Ishikawa (cell line): ENCODE results near the gene PCSK7.

Experiments used
- EP300 ChIP-seq: IDR thresholded peaks from 2 replicates; pipeline ENCODE4 v1.6.1; 2012; ENCODE audit warnings: borderline replicate concordance
- TEAD4 ChIP-seq: IDR thresholded peaks from 2 replicates; pipeline ENCODE4 v1.6.1; 2012

DNA sequence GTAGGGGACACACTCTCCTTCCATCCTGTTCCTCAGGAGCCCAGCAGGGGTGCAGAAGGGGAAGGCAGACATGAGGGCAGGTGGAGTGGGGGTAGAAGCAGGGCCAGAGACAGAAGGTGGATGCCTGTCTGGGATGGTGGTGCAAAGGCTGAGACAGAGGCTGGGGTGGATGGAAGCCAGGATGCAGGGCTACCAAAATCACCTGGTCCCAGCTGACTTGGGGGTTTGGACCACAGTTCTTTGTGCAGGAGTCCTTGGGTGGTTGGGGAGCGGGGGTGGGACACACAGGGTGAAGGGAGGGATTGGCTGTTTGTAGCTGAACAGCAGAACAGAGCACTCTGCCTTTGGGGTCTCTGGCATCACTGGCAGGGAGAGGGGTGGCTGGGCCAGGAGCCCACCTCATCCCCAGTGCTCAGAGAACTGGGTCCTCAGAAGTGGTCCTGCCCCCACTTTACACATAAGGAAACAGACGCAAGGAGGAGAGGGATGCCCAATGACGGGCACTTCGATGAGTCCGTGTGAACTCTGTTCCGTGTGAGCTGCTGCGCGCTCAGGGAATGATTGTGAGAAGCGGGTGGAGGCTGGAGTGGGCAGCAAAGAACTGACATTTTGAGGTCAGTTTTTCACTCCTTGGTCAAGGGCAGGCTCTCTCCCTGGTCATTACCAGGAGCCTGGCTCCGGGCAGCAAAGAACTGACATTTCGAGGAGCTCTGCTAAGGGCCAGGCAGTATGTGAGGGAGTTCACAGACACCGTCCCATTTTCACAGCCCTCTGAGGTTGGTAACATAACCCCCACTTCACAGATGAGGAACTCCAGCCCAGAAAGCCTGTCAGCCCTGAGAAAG is 30.8 kb downstream of the PCSK7 start:
- no peak for TF ChIP-seq TEAD4
- TF ChIP-seq EP300, result no peak
